Uterus (tissue), 2 donors: ENCODE results near the gene IFIT5.

Experiments
- POLR2A ChIP-seq, 2 donors: fragments of 450-650 bp; IDR thresholded peaks; one replicate each; pipeline ENCODE4 v1.6.1; 2016; ENCODE audit warnings: antibody characterized with exemption in 2 of 2, mild to moderate bottlenecking in 1 of 2, moderate library complexity in 1 of 2
- TF ChIP-seq, protein P1 (sequence below), 4 experiments: fragments of 200-600 bp in 2 of 4; fragments of 450-650 bp in 2 of 4; sonication (generic) in 2 of 4; IDR thresholded peaks; one replicate each; pipeline ENCODE4 v1.5.1; 2016 to 2019; ENCODE audit warnings: antibody characterized with exemption in 4 of 4, mild to moderate bottlenecking in 2 of 4, moderate library complexity in 1 of 4

DNA sequence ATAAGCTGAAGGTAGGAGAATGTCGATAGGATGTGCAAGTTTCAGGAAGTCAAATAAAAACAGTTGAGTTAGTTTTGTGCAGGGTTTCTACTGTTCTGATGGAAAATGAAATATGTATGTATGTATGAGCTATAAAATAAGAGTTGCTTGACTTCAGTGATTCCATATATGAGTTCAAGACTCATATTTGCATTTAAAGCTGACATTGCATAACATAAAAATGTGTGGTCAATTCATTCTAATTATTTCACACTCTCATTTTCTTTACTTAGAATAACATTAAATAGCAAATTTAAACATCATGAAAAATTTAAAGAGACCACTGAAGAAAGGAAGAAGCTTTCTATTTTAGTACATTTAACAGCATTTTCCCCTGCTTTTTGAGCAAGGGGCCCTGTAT is 37.8 kb downstream of the IFIT5 start:
- no peak for TF ChIP-seq POLR2A (IDR thresholded peaks at IDR 0.05)
- TF ChIP-seq, protein P1, sequence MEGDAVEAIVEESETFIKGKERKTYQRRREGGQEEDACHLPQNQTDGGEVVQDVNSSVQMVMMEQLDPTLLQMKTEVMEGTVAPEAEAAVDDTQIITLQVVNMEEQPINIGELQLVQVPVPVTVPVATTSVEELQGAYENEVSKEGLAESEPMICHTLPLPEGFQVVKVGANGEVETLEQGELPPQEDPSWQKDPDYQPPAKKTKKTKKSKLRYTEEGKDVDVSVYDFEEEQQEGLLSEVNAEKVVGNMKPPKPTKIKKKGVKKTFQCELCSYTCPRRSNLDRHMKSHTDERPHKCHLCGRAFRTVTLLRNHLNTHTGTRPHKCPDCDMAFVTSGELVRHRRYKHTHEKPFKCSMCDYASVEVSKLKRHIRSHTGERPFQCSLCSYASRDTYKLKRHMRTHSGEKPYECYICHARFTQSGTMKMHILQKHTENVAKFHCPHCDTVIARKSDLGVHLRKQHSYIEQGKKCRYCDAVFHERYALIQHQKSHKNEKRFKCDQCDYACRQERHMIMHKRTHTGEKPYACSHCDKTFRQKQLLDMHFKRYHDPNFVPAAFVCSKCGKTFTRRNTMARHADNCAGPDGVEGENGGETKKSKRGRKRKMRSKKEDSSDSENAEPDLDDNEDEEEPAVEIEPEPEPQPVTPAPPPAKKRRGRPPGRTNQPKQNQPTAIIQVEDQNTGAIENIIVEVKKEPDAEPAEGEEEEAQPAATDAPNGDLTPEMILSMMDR (IDR thresholded peaks at IDR 0.05): no peak
